GM21447 (cell line): ENCODE measurements around the gene HSF2.

ENCODE experiments used
- ATAC-seq: cut with Tn5 transposase; IDR thresholded peaks from one replicate; pipeline ENCODE4 v1.9.1; 2021; ENCODE audit not compliant: unreplicated experiment

Gene HSF2, protein sequence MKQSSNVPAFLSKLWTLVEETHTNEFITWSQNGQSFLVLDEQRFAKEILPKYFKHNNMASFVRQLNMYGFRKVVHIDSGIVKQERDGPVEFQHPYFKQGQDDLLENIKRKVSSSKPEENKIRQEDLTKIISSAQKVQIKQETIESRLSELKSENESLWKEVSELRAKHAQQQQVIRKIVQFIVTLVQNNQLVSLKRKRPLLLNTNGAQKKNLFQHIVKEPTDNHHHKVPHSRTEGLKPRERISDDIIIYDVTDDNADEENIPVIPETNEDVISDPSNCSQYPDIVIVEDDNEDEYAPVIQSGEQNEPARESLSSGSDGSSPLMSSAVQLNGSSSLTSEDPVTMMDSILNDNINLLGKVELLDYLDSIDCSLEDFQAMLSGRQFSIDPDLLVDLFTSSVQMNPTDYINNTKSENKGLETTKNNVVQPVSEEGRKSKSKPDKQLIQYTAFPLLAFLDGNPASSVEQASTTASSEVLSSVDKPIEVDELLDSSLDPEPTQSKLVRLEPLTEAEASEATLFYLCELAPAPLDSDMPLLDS

DNA sequence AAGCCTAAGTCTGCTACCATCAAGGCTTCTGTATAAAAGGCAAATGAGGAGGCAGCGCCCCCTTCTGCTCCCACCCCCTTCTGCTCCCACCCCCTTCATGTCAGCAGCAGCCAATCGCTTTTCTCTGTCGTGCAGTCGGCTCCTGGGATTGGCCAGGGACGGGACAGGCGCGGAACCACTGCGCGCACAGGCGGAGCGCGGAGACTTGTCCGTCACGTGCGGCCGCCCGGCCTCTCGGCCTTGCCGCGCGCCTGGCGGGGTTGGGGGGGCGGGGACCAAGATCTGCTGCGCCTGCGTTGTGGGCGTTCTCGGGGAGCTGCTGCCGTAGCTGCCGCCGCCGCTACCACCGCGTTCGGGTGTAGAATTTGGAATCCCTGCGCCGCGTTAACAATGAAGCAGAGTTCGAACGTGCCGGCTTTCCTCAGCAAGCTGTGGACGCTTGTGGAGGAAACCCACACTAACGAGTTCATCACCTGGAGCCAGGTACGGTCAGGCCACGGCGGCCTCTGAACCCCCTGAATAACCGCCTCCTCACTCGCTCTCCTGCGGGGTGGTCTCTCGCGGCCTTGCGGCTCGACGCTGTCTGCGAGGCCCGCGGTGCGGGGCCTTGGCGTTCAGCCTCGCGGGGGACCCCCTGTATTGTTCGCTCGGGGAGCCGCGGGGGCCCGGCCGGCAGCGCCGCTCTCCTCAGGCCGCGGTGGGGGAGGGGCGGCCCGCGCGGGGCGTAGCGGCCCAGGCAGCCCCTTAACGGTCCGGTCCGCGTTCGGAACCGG, at the start of gene HSF2:
Gene HSF2, plus strand, starts transcription at position 305 of the 773 bp plus-strand sequence. Its CDS starts 86 bp downstream, at position 391.
- ATAC-seq, result peak; percentile 98

DNA sequence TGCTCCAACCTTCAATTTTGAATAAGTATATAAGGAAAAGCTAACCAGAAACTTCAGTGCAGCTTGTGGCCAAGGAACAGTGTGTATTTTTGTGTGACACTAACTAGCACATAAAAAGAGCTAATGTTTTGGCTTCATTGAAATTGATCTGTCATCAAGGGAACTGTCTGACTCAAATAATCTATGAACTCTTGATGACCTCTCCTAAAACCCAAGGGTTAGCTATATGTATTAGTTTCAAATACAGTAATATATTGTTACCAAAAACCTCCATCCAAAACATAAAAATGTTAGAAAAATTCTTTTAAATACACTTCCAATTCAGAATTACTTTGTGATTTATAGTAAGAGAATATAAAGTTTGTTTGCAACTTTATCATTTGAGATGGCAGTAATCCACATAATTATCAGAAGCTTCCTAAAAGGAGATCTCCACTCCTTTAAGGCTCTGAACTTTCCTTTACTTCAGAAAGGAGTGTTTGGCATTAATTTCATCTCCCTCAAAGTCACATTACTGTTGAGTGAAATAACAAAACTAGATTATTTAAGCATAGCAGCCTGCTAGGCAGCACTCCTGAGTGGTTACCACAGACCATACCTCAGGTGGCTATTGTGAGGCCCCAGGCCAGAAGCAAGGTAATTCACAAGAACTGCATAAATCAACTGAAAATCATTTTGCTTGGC, 46.3 kb upstream of the HSF2 start:
- no peak for ATAC-seq

DNA sequence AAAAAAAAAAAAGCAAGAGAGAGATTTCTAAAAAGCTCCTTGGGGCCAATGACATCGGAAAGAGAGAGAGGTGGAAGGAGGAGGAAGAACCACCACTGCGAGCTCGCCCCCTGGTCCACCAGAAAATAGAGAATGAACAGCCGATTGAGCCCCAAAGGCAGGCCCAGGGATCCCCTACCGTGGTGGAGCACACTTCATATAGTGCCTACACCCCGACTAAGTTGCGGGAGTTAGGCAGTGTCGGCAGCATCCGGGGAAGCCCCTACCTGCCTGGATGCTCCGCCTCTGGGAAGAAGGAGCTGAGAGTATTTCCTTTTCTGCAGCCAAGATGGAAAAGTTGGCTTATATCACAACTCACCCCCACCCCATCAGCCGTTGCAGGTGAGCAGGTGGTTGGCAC, 38.6 kb upstream of the HSF2 start:
- no peak for ATAC-seq

DNA sequence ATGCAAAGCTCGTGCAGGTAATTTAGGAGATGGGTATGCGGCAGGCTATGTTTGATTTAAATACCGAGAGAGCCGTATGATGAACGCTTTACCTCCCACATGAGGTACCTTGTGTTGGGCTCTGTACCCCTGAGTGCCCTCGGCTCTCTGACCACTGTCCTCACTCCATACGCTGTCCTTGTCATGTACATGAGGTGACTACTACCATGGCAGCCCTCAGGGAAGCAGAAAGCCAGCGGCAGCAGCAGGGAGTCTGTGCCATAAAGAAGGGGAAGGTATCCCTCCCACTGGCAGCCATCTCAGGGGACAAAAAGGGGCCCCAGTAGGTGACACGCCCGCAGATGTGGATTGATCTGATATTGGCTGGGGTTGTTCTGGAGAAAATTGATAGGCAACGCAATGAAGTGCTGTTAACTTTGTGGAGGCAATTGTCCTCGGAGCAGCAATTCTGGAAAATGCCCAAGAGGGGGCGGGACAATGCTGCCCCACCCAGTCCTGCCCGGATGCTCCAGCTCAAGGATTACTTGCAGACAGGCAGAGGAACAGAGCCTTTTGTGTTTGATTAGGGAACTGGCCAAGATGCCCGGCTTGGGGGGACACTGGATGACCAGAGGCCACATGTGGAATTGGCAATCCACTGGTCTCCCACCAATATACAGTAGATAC, 38.0 kb upstream of the HSF2 start:
- no peak for ATAC-seq

DNA sequence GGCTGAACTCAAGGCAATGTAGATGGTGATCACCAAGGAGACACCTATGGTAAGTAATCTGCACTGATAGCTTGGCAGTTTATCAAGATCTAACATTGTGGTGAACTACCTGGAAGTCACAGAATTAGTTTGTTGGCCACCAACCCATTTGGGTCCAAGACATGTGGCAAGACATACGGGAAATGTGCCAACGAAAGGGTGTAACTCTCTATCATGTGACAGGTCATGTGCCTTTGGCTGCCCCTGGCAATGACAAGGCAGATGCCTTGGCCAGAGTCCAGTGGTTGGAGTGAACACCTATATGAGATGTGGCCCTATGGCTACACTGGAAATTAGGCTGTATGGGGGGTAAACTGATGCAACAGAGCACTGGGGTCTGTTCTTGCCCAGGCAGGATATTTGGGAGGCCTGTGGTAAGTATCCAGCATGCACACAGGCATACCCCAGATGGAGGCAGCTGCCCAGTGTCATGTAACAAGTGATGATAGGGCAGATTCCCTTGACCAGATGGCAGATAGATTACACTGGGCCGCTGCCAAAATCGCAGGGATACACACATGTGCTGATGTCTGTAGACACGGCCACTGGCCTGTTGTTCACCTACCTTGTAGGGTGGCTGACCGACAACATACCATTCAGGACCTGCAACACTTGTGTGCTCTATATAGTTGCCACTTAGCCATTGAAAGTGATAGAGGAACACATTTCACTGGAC, 35.5 kb upstream of the HSF2 start:
- no peak for ATAC-seq

DNA sequence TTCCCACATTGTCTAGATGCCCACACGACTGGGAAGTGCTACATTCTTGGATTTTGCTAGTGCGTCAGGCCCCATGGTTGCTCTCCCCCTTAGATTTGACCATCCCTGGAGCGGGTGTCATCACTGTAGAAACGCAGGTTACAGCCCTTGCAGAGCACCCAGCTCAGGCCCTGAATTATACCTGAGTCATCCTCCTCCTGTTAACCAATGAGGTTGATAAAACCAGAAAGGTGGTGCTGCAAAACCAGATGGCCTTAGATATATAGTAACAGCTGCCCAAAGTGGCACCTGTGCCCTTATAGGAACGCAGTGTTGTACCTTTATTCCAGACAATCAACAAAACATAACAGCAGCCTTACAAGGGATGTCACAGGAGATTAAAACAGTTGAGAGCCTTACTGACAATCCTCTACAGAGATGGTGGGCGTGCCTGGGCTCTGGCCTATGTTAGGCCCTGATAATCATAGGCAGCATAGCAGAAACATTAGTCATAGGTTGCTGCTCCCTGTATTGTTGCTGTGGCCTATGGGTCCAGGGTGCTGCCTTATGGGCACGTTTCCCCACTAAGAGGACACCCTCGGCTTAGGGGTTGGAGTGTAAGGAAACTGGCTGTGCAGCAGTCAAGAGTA, 33.6 kb upstream of the HSF2 start:
- no peak for ATAC-seq

DNA sequence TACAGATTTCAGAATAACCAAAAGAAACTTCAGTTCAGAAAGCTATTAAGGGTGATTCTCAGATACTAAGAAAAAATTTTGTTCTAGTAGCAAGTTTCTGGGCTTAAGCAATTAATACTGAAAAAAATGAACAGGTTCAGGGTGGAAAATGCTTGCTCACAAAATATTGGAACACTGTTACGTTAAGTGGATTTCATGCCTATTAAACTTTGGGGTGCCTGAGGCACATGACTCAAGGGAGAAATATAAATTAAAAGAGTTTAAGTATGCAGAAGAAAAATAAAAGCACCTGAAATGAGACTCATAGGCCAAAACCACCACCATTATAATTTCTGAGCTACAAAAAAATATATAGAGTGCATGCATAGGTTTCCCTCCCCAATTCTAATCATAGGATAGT, 32.3 kb upstream of the HSF2 start:
- no peak for ATAC-seq

DNA sequence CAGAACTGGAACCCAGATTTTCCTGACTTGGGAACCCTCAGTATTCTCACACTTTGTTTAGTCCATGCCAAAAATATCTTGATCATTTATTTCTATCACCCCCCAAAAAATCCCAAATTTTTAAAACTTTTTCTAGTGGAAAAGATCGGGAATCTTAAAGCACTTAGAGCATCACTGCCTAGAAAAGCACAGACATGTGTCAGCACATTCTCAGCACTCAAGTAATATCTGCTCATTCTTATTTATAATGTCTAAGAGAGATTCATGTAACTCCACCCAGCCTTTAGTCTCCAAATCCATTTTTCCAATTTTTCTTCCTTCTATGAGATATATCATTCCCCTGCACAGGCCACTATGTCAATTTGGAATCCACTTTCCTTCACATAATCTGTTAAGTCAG, 29.9 kb upstream of the HSF2 start:
- no peak for ATAC-seq

DNA sequence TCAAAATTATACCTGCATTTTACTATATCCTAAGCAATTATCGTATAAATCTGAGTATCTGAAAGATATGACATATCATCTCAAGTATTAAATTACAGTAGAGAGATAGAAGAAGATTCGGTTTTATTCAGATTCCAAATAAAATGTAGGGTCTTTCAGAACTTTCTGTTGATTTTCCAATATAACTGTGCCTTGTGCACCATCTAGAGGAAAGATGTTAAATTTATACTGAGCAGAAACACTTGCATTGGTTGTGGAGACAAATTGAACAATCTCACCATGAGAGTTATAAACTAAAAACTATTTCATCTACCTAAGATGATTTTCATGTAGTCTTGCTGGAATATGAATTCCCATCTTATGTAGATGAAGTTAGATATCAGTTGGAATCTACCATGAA, 26.8 kb upstream of the HSF2 start:
- ATAC-seq, result no peak

DNA sequence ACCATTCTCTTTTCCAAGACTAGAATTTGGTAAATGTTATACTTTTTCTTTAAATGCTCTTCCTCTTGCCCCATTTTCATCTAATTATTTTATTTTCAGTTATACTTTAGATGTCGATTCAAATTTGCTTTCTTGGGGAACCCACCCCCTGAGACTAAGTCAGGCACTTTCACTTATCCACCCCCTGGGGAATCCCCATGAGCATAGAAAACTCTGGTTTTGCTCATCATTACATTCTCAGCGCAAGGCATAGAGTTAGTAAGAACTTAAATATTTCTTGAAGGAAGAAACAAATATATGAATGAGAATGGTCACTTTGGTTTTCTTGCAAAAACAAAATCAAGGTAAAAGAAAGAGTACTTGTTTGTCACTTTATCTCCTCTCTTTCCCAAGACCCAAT, 25.1 kb upstream of the HSF2 start:
- no peak for ATAC-seq

DNA sequence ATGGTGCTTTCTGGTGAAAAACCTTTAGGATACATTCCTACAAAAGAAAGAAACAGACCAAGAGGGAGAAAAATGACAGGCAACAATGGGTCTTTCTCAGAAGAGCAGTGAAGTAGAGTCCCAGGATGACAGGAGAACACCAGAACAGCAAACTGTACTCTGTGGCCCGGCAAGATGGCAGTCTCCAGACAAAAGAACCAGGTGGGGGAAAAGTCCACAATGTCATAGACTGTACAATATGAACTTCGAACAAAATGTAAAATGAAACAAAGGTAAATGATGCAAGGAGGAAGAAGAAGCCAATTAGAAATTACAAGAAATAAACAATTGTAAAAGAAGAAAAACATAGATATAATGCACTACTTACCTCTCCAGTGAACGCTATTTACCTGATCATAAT, 23.2 kb upstream of the HSF2 start:
- no peak for ATAC-seq

DNA sequence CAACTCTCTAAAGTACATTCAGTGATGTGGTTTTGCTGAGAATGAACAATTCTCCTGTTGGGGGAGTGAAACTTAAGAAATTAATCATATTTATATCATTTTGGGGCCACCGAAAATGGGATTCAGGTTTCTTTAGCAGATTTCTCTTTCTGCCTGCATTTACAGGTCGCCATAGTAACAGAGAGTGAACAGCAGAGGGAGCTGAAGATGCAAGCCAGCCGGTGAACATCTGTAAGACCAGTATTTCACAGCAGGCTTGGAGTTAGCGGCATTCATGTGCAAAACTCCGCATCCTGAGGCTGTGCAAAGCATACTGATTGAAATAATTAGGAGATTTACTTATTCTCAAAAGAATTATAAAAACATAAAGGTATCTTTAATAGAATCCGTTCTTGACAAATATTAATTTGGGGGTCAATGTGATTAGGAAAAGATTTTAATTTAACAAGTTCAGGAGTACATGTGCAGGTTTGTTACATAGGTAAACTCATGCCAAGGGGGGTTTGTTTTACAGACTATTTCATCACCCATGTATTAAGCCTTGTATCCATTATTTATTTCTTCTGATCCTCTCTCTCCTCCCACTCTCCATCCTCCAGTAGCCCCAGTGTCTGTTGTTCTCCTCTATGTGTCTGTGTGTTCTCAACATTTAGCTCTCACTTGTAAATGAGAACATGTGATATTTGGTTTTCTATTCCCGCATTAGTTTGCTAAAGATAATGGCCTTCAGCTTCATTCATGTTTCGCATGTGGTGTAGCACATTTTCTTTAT, 17.8 kb upstream of the HSF2 start:
- ATAC-seq, result peak; percentile 100

DNA sequence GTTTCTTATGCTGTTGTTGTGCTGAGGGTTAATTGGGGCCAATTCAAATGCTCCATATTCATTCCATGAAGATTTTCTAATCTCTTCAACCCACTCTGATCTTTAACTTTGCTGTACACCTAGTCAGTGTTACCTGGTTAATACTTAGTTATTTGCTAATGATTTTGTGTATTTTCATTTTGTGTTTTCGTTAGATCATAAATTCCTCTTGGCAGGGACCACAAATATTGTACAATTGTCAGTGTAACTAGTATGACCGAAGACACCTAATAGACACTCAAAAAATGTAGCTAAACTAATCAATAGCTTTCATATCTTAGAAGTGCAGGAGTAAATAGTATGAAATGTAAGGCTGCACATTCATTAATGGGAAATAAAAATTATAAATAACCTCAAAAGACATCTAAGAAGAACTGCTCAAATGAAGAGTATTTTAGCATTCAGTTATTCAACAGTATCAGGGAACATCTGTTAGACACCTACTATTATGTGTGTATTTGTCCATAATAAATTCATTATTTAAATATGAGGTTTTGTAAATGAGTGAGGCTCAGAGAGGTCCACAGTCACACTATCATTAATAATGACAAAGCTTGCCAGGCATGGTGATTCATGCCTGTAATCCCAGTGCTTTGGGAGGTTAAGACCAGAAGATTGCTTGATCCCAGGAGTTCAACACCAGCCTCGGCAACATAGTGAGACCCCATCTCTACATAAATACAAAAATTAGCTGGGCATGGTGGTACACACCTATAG, 13.4 kb upstream of the HSF2 start:
- ATAC-seq, result no peak

DNA sequence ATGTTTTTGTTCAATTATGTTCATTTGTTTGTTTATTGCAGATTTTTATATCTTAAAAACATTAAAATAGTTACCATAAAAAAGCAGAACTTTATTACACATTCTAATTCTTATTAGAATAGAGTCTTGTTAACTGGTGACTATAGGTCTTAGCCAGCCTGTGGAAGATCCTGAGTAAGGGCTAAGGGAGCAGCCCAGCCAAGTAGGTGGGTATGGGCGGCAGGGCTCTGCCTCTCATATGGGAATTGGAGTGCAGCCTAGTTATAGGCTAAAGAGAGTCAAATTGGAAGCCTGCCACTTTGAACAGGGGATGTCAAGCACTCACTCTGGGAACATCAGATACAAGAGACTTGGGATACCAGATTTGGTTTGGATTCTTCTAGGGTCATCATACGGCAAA, 10.5 kb upstream of the HSF2 start:
- no peak for ATAC-seq

DNA sequence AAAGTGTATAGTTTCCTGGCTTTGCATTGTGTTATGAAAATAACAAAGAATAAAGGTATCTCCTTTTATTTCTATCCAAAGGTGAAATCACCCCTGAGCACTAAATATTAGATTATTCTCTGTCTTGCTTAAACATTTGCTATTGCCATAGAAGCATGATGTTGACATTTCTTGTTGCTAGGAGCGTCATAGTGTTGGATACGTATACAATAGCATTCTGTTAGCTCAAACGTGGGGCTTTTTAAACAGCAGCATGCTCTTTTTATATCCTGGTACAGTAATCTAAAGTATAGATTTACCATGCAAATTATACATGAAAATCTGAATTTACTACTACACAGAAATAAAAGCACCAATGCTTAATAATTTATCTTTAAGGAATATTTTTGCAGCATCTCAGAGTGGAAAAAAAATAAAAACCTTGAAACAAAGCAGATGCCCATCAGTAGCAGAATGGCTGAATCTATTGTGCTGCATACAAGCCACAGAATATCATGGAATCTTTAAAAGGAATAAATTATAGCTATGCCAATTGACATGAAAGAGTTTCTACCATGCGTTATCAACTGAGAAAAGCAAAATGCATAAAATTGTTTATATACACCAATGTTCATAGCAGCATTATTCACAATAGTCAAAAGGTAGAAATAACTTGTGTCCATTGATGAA, 9.6 kb upstream of the HSF2 start:
- no peak for ATAC-seq

DNA sequence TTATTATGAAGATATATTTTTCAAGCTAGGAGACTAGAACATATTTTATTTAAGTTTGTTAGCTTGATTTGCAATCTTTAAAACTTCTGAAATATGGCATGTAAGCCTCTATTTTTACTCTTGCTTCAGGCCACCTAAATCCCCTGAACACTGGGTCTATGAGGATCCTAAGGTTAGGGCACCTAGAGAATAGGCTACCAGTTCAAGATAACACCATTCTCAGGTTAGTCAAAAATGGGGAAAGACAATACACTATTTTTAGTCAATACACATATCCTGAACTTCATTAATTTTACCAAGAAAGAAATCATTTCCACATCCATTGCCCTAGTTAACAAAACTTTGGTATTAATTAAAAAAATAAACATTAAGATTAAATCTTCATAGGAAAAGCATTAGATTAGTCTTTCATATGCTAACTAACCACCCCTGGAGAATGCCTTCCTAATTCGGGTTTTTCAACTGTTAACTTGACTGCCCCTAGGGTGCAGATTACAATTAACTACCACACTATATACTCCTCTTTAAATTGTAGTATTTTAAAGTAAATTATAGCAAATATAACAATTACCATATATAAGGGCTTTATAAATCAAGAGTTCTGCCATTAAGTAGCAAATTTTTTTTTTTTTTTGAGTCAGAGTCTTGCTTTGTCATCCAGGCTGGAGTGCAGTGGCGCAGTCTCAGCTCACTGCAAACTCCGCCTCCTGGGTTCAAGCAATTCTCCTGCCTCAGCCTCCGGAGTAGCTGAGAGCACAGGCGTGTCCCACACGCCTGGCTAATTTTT, 6.7 kb upstream of the HSF2 start:
- no peak for ATAC-seq

DNA sequence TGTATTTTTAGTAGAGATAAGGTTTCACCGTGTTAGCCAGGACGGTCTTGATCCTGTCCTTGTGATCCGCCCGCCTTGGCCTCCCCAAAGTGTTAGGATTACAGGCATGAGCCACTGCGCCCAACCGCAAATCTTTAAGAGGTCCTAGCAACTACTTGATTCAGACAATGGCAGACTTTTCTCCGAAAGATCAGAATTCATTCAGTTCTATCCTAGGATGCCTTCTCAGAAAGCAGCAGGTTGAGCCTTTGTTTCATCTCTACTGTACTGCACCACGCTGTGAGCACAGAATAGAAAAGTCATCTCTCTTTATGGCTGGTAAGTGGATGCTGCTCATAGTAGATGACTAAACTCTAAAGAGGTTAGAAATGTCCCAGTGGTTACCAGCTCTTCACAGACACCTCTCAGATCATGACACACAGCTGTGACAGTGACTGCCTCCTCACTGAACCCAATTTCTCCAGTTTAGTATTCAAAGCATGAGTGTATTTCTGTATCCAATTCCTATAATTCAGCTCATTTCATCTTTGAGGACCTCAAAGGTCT, 6.0 kb upstream of the HSF2 start:
- ATAC-seq, result no peak
